GM21529 (cell line): Measurements from ENCODE around the gene TRAPPC3L.
"Not testable (repeated sequence)": the region's sequence is repeated elsewhere in the genome, so short reads cannot be mapped to it uniquely, and the experiment has no call there.

Experiments used
- ATAC-seq: cut with Tn5 transposase; IDR thresholded peaks from one replicate; pipeline ENCODE4 v1.9.1; 2021; ENCODE audit not compliant: unreplicated experiment

TRAPPC3L gene

GRCh38 chr6:116515141-116515540 is 30.3 kb downstream of the TRAPPC3L start:
- ATAC-seq = no peak

- ATAC-seq = no peak
Observed at GRCh38 chr6:116514111-116514510, 31.4 kb downstream of the TRAPPC3L start.

GRCh38 chr6:116513224-116513875 is 32.1 kb downstream of the TRAPPC3L start:
- ATAC-seq = no peak

GRCh38 chr6:116512734-116513133 is 32.8 kb downstream of the TRAPPC3L start:
- ATAC-seq = no peak

GRCh38 chr6:116512111-116512559 is 33.3 kb downstream of the TRAPPC3L start:
- ATAC-seq = peak; percentile 93

- no peak for ATAC-seq
Observed at GRCh38 chr6:116511424-116512110, 33.9 kb downstream of the TRAPPC3L start, which contains the start of gene CALHM5. Gene CALHM5, plus strand, starts transcription at chr6:116511639. Its CDS starts 58 bp downstream, at chr6:116511697.

- ATAC-seq = no peak
Observed at GRCh38 chr6:116508527-116508926, 37.0 kb downstream of the TRAPPC3L start.

GRCh38 chr6:116507324-116507723 is 38.2 kb downstream of the TRAPPC3L start:
- no peak for ATAC-seq

- ATAC-seq = no peak
Observed at GRCh38 chr6:116500969-116501433, 44.5 kb downstream of the TRAPPC3L start.

GRCh38 chr6:116497113-116497676 is 48.3 kb downstream of the TRAPPC3L start:
- ATAC-seq = no peak

GRCh38 chr6:116495161-116495560 is 50.3 kb downstream of the TRAPPC3L start:
- ATAC-seq = not testable (repeated sequence)

GRCh38 chr6:116492331-116493067 is 53.0 kb downstream of the TRAPPC3L start:
- ATAC-seq = no peak

GRCh38 chr6:116491610-116492330 is 53.7 kb downstream of the TRAPPC3L start:
- no peak for ATAC-seq

GRCh38 chr6:116485559-116486184 is 59.8 kb downstream of the TRAPPC3L start:
- no peak for ATAC-seq

- ATAC-seq = no peak
Observed at GRCh38 chr6:116483616-116484015, 61.9 kb downstream of the TRAPPC3L start.

- no peak for ATAC-seq
Observed at GRCh38 chr6:116482780-116483179, 62.7 kb downstream of the TRAPPC3L start.

GRCh38 chr6:116476002-116476678 is 69.3 kb downstream of the TRAPPC3L start:
- ATAC-seq = peak; percentile 100

GRCh38 chr6:116475141-116475540 is 70.3 kb downstream of the TRAPPC3L start:
- no peak for ATAC-seq

- ATAC-seq = no peak
Observed at GRCh38 chr6:116472706-116473105, 72.8 kb downstream of the TRAPPC3L start.

GRCh38 chr6:116471531-116471930 is 74.0 kb downstream of the TRAPPC3L start:
- no peak for ATAC-seq
